A549 (cell line): Measurements from ENCODE around the gene NEUROD1.

Experiments used
- CEBPB ChIP-seq, 2 experiments: fragments of >200 bp in 1 of 2; sonication (Bioruptor Twin) in 1 of 2; formaldehyde crosslinking in 1 of 2; IDR thresholded peaks; 2 replicates each; pipeline ENCODE4 v1.6.1; 2012 to 2016
- EP300 ChIP-seq, 2 experiments: fragments of >200 bp; sonication (Bioruptor Twin); formaldehyde crosslinking; IDR thresholded peaks; 2 replicates in 1 of 2; 3 replicates in 1 of 2; pipeline ENCODE4 v1.6.1; 2016 to 2017
- MAZ ChIP-seq: fragments of 150-350 bp; IDR thresholded peaks from 2 replicates; pipeline ENCODE4 v1.6.1; 2014; ENCODE audit warnings: antibody characterized with exemption, low read depth, low read length, borderline replicate concordance
- MYC ChIP-seq: IDR thresholded peaks from 2 replicates; pipeline ENCODE4 v1.6.1; 2012; ENCODE audit warnings: mild to moderate bottlenecking, inconsistent platforms, low read length, improper control_type of control experiment, borderline replicate concordance
- NFE2L2 ChIP-seq: fragments of 150-350 bp; conservative IDR thresholded peaks from 2 replicates; pipeline ENCODE4 v1.6.1; 2014; ENCODE audit warnings: low read length
- POLR2A ChIP-seq: IDR thresholded peaks from 2 replicates; pipeline ENCODE4 v1.6.1; 2012; ENCODE audit warnings: mild to moderate bottlenecking, low read length
- RAD21 ChIP-seq, 2 experiments: fragments of >200 bp in 1 of 2; sonication (Bioruptor Twin) in 1 of 2; formaldehyde crosslinking in 1 of 2; IDR thresholded peaks in 1 of 2; conservative IDR thresholded peaks in 1 of 2; 2 replicates in 1 of 2; 3 replicates in 1 of 2; pipeline ENCODE4 v1.6.1; 2012 to 2018; ENCODE audit warnings: inconsistent platforms in 1 of 2
- RARB ChIP-seq: fragments of 250-450 bp; sonication (Bioruptor Pico); IDR thresholded peaks from 2 replicates; pipeline ENCODE4 v1.8.0; 2021; ENCODE audit warnings: mild to moderate bottlenecking, moderate library complexity
- SMC3 ChIP-seq: fragments of >200 bp; sonication (Bioruptor Twin); formaldehyde crosslinking; IDR thresholded peaks from 3 replicates; pipeline ENCODE4 v1.6.1; 2018; ENCODE audit warnings: inconsistent platforms
- SREBF2 ChIP-seq: fragments of 450-650 bp; IDR thresholded peaks from 2 replicates; pipeline ENCODE4 v1.6.1; 2014; ENCODE audit warnings: mild to moderate bottlenecking, moderate library complexity
- TP53 ChIP-seq: fragments of 250-450 bp; sonication (Bioruptor Pico); IDR thresholded peaks from 2 replicates; pipeline ENCODE4 v1.5.0; 2021; ENCODE audit warnings: mild to moderate bottlenecking, moderate library complexity
- ZC3H11A ChIP-seq: fragments of 450-650 bp; IDR thresholded peaks from 2 replicates; pipeline ENCODE4 v1.6.1; 2014; ENCODE audit warnings: antibody characterized with exemption, mild to moderate bottlenecking
- TF ChIP-seq, protein P1 (sequence below): fragments of >200 bp; sonication (Bioruptor Twin); formaldehyde crosslinking; IDR thresholded peaks from 3 replicates; pipeline ENCODE4 v1.5.1; 2016
- TF ChIP-seq, protein P2 (sequence below): fragments of 150-350 bp; IDR thresholded peaks from 2 replicates; pipeline ENCODE4 v1.6.1; 2014; ENCODE audit warnings: low read depth, mild to moderate bottlenecking, low read length

DNA sequence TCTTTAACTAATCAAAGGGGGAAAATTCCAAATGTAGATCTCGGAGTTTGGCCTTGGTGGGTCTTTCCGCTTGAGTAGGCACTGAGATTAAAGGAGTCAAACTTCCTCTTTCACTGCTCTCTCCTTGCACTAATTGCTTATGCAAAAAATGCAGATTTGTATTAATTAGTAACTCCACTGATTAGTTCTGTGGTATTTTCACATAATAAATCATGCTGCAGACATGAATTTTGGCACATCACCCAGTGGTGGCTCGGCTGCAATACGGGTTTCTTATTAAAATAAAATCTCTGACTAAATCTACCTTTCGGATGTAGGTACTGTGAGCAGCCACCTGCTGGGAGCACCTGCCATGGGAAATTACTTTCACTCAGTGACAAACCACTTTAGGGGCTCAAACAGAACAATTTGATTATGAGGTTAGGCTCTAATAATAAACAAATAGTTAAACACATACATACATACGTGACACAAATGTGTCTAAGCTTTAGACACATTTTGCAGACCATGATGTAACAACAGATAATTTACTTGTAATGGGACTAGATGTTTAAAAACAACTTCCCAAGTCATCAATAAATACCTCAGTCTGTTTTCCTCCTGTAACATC, 6.4 kb upstream of the NEUROD1 start:
- no peak for TF ChIP-seq MYC
- TF ChIP-seq POLR2A = no peak
- TF ChIP-seq, protein P1, sequence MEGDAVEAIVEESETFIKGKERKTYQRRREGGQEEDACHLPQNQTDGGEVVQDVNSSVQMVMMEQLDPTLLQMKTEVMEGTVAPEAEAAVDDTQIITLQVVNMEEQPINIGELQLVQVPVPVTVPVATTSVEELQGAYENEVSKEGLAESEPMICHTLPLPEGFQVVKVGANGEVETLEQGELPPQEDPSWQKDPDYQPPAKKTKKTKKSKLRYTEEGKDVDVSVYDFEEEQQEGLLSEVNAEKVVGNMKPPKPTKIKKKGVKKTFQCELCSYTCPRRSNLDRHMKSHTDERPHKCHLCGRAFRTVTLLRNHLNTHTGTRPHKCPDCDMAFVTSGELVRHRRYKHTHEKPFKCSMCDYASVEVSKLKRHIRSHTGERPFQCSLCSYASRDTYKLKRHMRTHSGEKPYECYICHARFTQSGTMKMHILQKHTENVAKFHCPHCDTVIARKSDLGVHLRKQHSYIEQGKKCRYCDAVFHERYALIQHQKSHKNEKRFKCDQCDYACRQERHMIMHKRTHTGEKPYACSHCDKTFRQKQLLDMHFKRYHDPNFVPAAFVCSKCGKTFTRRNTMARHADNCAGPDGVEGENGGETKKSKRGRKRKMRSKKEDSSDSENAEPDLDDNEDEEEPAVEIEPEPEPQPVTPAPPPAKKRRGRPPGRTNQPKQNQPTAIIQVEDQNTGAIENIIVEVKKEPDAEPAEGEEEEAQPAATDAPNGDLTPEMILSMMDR = no peak
- TF ChIP-seq MAZ = no peak
- TF ChIP-seq NFE2L2 = no peak
- TF ChIP-seq CEBPB (IDR thresholded peaks at IDR 0.05) = no peak
- TF ChIP-seq EP300 (IDR thresholded peaks at IDR 0.05) = no peak
- no peak for TF ChIP-seq TP53 (CRISPR knock-in tag)
- TF ChIP-seq SMC3 = no peak
- TF ChIP-seq RARB (CRISPR knock-in tag) = no peak
- TF ChIP-seq, protein P2, sequence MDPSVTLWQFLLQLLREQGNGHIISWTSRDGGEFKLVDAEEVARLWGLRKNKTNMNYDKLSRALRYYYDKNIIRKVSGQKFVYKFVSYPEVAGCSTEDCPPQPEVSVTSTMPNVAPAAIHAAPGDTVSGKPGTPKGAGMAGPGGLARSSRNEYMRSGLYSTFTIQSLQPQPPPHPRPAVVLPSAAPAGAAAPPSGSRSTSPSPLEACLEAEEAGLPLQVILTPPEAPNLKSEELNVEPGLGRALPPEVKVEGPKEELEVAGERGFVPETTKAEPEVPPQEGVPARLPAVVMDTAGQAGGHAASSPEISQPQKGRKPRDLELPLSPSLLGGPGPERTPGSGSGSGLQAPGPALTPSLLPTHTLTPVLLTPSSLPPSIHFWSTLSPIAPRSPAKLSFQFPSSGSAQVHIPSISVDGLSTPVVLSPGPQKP = no peak
- no peak for TF ChIP-seq RAD21 (conservative IDR thresholded peaks at IDR 0.05 in 1 of 2, IDR thresholded peaks at IDR 0.05 in 1 of 2)
- TF ChIP-seq SREBF2 = no peak
- TF ChIP-seq ZC3H11A = no peak
